Activated CD4-positive, alpha-beta T cell treated with anti-CD3 and anti-CD28 coated beads, Interleukin-2, amount 50 U/mL, for 48 hours (primary cell): ENCODE measurements around the gene CNN2.
A peak's percentile ranks its signal among the peaks of the same experiment; 100 is the strongest.
"Not testable (repeated sequence)": the region's sequence is repeated elsewhere in the genome, so short reads cannot be mapped to it uniquely, and the experiment has no call there.

Source experiments
- DNase-seq, 2 experiments: peaks; one replicate each; pipeline ENCODE4 v3.0.0-alpha.2; 2020

CNN2 gene

DNA sequence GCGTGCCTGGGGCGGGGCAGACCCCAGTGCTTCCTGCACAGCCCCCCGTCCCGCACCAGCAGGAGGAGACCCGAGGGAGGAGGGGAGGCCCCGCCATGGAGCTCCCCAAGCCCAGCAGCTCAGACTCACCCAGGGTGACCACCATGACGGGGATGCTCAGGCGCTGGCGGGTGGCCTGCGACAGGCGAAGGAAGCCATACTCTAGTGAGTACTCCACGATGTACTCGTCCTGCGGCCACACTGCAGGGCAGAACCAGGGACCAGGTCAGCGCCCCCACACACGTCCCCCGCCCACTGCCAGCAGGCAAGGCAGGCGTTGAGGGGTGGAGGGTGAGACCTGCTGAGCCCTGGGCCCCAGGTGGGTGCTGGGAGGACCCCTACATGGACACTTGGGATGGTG lies 14.1 kb upstream of the CNN2 start:
- no peak for DNase-seq

DNA sequence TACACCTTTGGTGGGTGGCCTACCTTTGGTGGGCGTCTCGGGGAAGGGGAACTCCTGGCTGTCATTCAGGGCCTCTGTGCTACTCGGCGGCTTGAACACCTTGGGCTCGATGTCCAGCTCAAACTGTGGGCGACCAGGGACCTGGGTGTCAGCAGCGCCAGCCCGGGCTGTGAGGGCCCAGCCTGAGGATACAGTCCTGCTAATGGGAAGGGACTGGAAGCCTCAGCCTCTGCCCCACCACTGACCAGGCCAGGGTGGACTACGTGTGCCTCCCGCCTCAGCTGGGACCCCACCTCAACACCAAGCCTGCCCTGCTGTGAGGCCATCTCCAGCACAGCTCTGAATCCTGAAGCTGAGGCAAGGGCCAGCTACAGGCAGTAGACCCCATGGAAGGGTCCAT lies 13.2 kb upstream of the CNN2 start:
- no peak for DNase-seq

DNA sequence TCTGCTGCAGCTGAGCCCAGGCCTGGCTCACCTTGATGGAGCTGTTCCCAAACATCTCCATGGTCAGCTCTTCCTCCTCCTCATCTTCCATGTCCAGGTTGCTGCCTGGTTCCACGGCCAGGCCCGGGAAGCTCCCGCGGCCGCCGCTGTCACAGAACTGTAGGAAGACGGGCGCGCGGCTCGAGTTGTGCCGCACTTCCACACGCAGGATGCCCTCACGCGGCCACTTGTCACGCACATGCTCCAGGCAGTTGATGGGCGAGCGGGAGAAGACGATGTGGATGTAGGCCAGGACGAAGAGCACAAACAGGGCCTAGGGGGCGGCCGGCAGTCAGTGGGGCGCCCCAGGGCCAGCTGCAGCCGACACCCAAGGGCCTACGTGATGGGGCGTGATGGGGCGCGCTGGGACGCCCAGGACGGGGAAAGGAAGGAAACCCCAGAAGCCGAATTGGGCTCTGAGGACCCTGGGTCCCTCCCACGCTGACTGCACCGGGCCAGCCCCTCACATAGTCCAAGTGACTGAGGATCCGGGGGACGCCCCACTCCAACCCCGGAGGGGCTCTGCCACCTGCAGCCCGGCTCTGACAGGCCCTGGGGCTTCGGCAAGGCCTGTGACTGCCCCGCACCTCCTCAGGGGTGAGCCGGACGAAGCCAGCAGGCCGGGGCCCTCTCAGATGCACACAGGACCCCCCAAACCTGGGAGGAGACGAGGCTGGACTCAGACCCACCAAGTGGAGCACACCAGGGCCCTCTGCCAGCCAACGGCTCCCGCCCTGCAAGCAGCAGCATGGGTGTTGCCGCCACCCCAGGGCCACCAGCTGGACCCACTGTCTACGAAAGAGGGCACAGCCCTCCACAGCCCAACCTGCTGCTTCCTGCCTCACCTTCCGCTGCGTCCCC lies 12.0 kb upstream of the CNN2 start:
- no peak for DNase-seq

DNA sequence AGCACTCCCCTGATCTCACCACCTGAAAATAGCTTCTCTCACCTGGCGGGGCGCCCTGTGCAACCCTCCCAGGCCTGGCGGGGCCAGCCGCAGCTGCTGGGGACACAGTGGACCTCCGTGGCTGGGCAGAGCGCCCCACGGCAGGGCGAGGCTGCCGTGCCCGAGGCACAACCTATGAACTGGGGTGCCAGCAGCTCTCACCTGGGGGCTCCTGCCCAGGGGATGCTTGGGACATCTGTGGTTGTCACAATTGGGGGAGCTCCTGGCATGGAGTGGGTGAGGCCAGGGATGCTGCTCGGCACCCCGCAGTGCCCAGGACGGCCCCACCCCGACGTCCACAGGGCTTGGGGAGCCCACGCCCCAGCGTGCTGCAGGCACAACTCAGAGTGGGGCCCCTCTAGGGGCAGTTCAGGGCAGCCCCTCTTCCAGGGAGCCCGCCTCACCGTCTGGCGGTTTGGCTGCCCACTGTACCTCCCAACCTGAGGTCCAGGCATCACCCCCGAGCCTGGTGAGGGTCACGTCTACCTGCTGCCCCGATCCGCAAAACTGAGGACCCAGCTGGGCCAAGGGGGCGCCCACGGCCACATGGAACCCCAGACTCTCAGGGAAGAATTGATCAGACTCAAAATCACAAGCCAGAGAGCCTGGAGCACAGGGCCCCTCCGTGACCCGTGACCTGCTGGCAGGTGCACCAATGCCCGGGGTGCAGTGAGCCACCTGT lies 11.2 kb upstream of the CNN2 start:
- DNase-seq: no peak

DNA sequence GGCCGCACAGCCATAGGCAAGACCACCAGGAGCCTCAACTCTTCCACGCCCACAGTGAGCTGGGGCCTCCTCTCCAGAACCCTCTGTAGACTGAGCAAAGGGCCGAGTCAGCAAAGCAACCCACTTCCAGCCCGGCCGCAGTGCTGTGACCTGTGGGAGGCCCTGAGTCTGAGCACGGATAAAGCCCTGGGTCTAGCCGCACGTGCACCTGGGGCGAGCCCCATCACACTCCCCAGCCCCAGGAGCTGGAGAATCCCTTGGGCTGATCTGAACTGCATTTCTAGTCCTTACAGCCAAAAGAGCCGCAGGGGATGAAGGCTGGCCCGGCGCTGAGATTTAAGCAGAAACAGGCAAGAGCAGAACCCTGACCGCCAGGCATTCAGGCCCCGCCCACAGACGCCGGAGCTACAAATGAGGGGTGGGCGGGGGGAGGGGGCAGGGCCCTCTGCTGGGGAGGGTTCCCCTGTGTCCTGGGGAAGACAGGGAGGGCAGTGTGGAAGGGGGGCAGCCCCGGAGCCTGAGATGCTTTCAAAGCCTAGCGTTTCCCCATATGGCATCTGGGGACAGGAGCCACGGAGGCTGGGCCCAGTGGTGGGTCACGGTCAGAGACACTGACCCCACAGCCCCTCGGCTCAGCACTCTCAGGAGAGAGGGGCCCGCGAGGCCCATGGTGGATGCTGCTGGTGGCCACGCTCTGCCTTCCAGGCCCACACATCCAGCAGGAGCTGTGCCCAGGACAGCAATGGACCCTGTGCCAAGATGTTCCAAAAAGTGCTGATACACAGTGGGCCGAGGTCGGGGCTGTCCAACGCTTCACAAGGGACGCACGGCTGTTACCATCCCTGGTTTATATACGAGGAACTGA lies 10.4 kb upstream of the CNN2 start:
- DNase-seq: no peak

DNA sequence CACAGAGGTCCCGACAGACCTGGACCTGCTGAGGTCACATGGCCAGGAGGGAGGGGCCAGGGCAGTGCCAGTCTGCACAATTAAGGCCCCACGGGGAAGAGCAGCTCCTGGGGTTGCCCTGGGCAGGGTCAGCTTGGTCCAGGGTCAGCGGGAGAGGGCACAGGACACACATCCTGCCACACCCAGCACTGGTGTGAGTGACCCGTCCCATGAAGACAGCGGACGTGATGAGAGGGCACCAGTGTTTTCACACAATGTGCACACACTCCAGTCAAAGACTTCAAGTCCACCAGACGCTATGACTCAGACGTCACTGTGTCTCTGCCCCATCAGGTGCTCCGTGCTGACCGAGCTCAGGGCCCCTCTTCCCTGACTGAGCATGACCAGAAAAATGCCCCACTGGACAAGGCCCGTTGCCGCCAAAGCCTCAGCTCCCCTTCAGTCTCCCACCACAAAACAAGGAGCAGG lies 9.7 kb upstream of the CNN2 start:
- no peak for DNase-seq

DNA sequence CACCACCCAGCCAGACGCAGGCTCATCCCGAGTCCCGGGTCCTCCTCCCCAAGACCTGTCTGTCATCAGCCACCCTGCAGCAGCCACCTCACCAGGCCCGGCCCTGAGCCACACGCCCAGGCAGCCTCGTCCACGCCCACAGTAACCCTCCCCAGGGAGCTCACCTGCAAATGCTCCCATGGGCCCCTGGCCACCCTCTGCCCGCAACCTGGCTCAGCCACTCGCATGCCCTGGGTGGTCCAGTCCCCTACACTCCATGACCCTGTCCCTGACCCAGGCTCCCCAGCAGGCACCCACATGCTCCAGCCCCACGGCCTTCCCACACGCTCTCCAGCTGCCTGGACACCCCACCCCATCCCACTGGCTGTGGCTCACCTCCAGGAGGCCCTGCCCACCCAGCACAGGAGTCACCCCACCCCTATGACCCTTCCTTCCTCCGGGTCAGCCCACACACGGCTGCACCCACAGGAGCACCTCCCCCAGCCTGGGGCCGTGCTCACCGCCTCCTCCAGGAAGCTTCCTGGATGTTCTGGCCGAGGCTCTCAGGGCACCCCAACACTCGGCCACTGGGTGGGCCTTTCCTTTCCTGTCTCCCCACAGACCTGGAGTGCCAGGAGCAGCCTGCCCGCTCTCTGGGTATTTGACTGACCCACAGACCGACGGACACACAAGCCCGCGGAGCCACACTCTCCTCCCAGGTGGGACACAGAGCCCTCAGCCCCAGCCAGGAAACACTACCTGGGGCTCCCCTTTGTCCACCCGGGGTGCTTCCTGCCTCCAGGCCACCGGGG lies 9.1 kb upstream of the CNN2 start:
- no peak for DNase-seq

DNA sequence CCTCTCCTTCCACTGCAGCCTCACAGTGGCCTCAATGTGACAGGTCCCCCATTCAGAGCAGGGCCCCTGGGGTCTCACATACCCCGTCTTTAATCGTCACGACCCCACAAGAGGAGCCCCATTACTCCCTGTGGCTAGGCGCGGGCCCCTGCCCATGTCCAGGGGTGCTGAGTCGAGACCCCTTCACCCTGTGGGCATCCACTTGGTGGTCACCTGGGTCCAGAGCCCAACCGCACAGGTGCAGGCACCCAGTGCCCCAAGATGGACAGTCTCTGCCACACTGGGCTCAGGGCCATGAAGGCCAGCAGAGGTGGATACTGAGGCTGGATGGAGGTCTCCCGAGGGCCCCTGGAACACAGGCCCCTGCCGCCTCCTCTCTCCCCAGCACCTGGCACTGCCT lies 8.5 kb upstream of the CNN2 start:
- DNase-seq: no peak

DNA sequence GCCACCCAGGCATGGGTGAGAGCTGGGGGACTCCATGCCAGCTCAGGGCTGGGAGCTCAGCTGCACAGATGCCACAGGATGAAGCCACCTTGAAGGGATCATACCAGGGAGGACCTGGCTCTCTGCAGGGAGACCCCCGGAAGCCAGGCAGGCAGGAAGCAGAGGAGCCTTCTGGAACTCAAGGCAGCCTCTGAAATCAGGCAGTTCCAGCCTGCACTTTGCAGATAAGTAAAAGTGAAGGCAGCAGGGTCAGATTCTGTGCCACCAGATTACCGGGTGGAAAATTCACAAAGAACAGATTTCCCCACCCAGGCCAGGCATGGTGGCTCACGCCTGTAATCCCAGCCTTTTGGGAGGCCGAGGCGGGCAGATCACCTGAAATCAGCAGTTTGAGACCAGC lies 8.0 kb upstream of the CNN2 start:
- no peak for DNase-seq

DNA sequence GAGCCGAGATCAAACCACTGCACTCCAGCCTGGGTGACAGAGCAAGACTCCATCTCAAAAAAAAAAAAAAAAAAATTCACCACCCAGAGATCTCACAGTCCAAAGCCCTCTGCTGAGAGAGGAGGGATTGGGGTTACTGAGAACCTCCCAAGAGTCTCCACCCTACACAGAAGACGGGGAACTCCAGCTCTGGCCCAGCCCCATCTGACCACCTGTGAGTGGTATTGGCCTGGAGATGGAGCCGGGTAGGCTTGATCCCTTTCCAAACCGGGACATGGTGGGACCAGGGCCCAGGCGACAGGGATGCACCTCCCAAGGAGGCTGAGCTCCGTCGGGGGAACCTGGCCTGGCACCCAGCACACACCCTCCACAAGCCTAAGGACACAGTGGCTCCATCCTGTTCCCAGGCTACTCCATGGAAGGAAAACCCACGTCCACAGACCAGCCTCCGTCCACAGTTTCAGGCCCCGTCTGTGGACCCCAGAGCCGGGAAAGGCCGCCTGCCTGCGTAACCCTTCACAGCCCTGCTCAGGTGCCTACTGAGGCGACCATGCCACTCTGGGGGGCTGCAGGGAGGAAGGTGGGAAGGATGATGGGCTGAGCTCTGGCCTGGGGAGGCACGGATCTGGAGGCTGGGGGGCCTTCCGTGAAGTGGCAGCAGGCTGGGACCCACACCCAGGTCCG lies 7.3 kb upstream of the CNN2 start:
- no peak for DNase-seq

DNA sequence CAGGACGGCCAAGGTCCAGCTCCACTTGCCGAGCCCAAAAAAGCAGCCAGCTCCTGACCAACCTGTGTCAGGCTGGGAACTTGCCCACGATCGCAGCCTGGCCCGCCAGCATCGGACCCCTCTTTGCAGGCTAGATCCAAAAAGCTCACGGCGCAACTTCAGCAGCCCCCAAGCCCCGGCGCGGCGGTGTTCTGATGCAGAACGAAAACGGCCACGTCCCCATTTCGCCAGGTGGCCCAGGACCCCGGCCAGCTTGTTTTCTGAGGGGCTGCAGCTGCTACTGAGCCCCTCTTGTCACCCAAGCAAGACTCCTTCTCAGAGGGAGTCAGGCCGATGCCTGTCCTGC lies 6.8 kb upstream of the CNN2 start:
- no peak for DNase-seq

DNA sequence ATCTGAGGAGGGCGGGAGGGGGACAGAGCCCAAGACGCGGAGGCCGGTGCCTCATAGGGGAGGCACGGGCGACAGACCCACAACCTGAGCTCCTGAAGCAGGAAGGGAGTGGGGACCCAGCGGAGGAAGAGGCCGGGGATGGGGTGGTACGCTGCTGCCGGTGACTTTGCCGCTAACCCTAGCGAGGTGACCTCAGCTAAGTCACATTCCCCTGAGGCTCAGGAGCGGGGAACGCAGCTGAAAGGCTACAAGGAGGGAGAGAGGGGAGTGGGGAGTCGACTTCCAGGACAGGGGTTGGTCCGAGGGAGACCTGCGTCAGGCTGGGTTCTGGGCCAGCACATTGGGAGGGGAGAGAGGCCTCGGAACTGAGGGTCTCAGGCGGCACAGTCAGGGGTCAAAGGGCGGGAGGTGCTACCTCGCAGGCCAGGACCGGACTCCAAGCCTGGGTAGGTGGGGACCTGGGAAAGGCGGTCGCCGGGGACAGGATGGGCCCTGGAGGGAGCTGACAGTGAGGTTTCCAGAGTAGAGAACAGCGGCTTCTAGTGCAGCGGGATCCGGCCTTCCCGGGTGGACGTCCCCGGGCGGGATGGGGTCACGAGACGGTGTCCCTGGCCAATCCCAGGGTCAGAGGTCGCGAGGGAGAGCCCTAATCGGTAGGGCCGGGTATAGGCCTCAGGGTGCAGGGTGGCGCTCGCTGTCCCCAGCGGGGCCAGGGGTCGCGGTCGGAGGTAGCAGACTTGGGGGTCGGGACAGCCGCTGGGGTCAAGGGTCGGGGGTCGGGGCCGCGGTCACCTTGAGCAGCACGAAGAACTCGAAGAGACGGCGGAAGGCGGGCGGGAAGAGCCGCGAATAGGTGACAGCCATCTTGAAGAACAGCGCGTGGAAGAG lies 6.2 kb upstream of the CNN2 start:
- DNase-seq: peak in 1 of 2 experiments; percentile 35

DNA sequence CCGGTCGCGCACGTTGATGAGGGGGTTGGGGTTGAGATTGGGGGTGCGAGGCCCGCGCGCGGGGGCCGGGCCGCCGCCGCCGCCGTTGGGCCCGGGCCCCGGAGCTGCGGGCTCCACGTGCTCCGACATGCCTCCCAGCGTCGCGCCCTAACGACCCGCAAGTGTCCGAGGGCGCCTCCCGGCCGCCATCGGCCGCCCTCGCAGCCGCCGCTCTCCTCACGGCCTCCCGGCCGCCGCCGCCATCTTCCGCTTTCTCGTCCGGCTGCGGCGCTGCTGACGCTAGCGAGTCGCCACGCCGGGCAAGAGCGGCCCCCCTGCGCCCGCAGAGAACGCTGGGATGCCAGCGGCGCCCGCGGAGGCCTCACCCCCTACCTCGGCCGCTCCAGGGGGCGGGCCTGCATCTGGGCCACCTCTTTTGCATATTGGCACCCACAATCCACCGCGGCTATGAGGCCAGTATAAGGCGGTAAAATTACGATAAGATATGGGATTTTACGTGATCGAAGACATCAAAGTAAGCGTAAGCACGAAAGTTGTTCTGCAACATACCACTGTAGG lies 5.5 kb upstream of the CNN2 start, which contains the start of gene TMEM259:
Gene TMEM259, minus strand, starts transcription at position 256 of the 558 bp plus-strand sequence. Its CDS starts 127 bp downstream, at position 129.
- DNase-seq: peak; percentile 97

DNA sequence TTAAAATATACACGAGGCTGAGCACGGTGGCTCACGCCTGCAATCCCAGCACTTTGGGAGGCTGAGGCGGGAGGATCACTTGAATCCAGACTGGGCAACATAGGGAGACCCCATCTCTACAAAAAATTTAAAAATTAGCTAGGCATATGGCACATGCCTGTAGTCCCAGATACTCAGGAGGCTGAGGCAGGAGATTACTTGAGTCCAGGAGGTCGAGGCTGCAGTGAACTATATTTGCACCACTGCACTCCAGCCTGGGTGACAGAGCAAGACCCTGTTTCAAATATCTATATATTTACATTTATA lies 2.6 kb upstream of the CNN2 start:
- not testable (repeated sequence) for DNase-seq

DNA sequence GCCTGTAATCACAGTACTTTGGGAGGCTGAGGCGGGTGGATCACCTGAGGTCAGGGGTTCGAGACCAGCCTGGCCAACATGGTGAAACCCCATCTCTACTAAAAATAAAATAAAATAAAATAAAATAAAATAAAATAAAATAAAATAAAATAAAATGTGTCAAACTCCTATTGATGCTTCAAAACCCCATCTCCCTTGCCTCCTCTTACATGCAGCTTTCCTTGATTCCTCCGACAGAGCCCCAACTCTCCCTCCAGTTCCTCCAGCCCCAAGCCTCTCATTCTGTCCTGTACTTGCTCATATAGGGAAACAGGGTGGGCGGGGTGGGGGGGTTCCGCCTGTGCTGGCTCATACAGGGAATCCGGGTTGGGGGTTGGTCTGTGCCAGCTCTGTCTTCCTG lies 1.3 kb upstream of the CNN2 start:
- not testable (repeated sequence) for DNase-seq

DNA sequence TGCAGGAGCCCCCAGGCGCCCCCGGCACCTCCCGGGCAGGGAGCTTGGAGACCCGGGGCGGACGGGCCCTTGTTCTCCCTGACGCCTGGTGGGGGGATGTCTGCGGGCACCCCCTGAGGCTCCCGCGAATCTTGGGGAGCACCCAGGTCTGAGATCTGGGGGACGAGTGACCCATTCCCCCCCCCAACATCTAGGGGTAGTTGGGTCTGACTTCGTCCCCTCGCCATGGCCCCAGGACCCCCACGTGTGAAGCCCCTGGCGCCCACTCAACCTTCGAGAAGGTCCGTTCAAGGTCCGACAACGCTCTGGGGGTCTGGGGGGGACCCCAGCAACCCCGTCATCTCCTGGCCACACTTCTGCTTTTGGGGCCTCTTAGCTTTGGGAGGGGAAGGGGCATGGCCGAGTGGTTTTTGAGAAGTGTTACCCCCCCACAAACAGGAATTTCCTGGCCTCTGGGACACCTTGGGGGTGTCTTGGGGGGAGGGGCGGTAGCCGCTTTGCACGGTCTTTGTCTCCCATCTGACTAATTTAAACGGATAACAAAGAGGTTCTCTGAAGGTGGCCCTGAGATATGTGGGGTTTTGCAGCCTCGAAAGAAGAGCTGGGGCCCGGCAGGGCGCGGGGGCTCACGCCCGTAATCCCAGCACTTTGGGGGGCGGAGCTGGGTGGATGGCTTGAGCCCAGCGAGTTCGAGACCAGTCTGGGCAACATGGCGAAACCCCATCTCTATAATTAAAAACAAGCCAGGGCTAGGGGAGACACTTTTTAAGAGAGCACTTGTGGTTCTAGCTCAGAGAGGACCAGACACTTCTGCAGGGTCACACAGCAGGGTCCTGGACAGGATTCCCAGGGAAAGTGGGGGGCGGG lies 608 bp downstream of the CNN2 start:
- peak; percentile 36 to 55 for DNase-seq

DNA sequence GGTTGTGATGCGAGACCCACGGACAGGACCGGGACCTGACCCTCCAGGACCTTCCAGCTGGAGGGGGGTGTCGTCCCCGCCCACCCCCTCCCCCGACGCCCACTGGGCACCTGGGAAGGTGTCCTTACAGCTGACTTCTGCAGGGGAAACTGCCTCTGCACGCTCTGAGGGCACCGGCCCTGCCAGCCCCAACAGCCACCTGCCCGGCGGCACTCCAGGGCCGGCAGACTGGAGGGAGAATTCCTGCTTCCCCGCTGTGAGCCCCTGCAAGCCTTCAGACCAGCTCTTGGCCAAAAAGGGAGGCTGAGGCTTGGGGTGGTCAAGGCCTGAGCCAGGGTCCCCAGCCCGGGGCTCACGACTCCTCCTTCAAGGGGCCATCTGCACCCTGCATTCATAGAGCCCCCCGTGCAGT lies 1.2 kb downstream of the CNN2 start:
- no peak for DNase-seq

DNA sequence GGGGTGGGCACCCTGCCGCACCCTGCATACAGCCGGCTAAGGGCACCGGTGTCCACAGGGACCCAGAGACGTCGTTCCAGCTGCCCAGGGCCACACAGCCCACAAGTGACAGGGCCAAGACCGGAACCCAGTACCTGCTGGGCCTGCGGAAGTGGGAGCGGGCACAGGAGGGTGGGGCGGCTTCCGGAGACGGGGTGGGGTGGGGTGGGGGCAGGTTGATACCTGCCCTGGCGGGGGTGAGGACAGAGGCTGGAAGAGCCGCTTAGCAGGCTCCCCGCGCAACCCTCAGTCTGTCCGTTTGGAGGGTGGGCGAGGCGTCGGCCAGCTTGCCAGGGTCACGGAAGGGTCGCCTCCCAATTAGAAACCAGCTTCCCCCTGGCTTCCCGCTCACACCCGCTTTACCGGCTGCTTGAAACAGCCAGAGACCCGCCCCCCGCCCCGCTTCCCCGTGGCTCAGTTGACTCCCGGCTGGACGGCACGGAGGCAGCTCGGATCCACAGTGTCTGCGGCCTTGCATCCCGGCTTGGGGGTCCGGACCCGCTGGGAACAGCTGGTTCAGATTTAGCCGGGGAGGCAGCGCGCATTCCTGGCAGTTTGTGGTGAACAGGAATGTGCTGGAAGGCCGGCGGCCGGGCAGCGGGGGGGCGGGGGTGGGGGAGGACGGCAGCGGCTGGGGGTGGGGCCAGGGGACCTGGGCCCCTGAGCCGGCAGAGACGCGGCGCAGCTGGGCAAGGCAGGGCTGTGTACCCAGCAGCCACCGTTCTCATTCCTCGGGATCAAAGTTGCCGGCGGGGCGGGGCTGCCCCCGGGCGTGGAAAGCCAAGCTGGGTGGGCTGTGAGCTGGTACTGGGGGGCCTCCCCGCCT lies 1.9 kb downstream of the CNN2 start:
- DNase-seq: peak; percentile 61 to 65
